Cerebellar nuclear complex (tissue), 1 donor: ENCODE data around the gene RYR2.

Experiments
- DNase-seq, 2 experiments: peaks; one replicate each; lab custom pipeline; 2025; lab: John Stamatoyannopoulos, UW

The RYR2 gene

GRCh38 chr1:237737448-237737847 lies 695.5 kb downstream of the RYR2 start:
- DNase-seq = no peak

- no peak for DNase-seq
Measured at GRCh38 chr1:237737938-237738610, 696.1 kb downstream of the RYR2 start.

DNA sequence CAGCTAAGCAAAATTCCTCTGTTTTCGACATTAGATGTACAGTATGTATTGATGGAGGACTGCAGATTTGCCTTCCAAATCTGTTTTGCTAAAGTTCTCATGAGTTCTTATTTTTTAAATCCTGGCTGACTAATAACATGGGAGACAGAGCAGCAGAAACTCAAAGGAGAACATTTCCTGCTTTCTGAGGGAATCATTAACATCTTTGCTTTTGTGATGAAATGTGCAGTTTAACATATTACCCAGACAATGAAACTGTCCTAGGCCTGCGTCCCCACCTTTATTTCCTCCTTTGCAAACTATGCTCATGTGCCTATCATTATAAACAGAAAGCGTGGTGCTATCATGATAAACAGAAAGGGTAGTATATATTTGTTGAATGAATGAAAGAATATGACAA lies 698.9 kb downstream of the RYR2 start:
- DNase-seq = no peak

DNA sequence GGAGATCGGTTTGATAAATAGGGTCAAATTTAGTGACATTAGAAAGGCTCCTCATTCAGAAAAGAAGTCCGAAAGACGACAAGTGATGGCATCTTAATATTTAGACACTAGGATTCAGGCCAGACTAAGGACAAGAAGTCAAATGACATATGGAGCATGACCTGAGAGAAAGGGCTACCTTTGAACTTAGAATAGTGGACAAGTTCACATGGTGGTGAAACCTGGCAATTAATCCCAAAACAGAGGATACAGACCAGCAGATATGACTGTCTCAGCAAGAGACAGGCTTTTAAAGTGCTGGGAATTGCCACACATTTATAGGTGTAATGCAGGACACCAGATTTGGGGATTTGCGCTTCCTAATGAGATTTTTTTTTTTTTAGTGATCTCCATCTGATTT lies 703.6 kb downstream of the RYR2 start:
- DNase-seq = no peak

DNA sequence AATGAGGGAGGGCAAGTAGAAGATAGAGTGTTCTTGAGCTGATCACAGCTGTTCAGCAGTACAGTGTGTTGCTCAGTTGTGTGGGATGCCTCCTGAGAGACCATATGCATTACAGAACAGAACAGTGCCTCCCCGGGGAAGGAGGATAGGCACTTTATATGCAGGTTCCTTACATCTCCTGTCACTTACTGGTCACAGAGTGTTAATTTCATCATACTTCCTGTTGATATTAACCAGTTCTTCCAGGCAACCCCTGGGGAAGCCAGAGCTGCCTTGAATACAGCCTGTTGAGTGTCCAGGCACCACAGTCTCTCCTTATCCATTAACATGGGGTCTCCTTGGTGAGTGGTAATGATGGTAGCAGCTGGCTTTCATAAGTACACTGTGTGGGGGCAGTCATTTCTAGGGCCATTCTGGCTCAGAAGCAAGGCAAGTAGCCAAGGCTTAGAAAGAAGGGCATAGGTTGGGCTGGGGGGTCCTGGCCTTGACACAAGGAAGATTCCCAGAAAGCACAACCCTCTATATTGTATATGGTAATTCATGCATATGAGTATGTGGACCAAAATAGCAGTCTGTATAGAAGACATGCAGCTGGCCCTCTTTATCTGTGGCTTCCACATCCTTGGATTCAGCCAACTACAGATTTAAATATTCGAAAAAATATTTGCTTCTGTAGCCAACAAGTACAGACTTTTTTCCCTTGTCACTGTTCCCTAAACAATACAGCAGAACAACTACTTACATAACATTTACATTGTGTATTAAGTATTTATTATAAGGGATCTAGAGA lies 706.4 kb downstream of the RYR2 start:
- no peak for DNase-seq

- DNase-seq = no peak
Measured at GRCh38 chr1:237749122-237749521, 707.1 kb downstream of the RYR2 start.

DNA sequence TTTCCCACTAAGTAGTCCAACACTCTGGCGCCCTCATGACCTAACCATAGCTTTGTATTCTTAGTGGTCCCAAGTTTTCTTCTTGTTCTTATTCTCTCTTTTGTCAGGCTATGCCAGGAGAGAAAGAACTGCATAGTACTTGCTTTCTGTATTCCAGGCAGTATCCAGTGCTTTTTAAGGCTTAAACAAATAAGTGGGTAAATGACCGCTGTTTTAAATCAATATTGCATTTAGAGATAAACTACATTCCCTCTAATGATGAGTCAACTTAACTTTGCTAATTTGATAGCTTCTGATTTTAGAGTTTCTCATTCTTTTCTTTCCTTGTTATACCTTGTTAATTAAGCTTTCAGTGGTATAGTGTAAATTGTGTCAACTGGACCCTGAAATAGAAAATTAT lies 709.1 kb downstream of the RYR2 start:
- DNase-seq = no peak

DNA sequence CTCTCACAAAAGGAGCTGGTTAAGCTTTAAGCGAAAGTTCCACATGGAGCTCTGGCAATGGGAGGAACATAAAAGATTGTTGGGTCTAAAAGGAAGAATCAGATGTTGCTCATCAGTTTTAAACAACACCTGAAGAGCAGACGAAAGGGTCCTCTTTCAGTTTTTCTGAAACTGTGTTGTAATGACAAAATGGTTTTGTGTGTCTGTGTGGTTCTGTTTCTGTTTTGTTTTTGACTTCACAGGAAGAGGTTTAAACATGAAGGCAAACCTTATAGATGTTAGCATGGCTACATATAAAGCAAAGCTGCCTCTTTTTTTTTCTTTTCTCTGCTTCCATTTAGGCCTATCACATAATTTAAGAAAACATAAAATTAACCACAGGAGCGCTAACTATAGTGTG lies 712.6 kb downstream of the RYR2 start:
- DNase-seq = no peak

DNA sequence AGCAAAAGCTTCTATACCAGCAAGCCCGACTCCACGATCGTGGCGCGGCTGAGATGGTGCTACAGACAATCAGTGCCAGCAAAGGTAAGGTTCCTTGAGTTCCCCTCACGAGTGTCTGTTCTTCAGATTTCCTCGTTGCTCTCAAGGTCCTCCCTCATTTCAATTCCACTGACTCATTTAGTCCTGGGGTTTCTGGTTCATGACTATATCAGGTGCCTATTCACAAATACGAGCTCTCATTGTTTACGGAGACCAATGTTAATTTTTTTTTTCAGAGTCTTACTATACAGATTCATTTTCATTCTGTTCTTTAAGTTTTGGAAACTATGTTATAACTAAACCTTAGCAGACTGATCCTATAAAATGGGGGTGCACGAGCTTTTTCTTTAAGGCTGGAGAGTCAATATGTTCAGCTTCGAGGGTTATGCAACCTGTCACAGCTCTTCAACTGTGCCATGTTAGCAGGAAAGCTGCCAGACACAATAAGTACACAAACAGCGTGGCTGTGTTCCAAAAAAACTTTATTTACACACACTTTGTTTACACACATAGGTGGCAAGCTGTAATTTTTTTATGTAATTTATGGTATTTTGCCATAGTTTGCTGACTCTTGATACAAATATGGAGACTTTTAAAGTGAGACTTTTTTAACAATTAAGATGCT lies 714.5 kb downstream of the RYR2 start:
- DNase-seq = no peak

GRCh38 chr1:237759377-237759776 lies 717.4 kb downstream of the RYR2 start:
- no peak for DNase-seq

DNA sequence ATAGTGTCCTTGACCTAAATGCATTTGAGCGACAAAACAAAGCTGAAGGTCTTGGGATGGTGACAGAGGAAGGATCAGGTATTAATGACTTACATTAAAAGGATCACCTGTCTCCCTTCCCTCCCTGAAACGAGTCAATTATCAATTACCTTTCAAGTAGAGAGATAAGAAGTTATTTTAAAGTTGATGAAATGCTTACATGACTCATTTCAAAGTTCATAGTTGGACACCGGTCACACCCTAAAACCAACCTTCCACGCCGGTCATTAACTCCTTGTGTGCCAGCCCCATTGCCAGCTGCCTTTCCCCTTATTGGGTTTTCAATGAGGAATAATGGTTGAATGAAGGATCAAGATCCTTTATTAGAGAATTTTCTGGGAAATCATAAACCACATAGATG lies 719.0 kb downstream of the RYR2 start:
- DNase-seq = no peak

DNA sequence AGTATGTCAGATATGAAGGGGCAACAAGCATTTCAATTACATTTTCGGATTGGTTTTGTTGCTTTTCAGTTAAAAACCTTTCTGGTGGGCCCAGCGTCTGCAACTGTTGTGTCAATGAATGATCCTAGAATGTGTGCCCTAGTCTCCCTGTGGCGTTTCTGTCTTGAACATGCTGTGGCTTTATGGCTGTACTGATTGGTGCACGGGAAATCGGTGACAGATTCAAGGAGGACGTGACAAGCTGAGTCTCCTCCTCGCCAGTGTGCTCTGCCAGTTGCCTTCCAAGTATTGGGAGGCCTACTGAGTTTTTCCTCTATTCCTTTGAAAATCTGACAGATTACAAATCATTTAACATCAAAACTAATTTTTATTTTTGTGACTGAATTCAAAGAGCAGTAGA lies 721.2 kb downstream of the RYR2 start:
- no peak for DNase-seq

DNA sequence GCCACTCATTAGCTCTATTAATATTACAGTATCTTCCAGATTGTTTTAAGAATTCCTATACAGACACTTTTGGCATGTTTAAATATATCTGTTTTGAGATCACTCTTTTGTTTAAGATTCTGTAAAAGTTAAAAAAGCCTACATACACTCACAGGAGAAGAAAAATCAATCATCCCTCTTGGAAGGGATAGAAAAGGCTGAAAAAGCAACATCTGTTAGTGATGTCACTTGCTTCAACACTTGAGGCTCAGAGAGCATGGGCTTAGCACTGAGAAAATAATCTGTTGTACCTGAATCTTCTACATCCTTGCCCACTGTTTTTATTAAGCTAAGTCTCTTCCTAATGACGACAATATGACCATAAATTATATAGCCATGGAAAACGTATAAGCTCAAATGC lies 721.8 kb downstream of the RYR2 start:
- no peak for DNase-seq

DNA sequence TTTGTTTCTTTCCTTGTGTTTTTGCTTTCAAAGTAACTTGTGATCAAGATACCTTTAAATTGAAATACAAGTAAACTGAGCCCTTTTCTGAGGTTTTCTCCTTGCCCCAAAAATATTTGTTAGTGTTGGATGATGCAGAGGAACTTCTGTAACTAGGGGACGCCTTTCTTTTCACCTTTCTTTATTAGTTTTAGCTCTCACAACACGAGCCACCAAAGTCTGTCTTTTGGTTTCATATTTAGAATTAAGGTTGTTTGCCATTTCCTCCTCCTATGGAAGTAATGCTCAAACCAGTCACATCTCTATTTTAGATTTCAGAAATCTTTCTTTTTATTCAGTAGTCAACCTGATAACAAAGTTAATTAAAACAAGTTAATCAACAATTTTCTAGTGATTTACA lies 727.9 kb downstream of the RYR2 start:
- DNase-seq = no peak

- DNase-seq = no peak
Measured at GRCh38 chr1:237772009-237772408, 730.0 kb downstream of the RYR2 start.

GRCh38 chr1:237774246-237774645 lies 732.3 kb downstream of the RYR2 start:
- DNase-seq = no peak

GRCh38 chr1:237779356-237779755 lies 737.4 kb downstream of the RYR2 start:
- no peak for DNase-seq

- DNase-seq = no peak
Measured at GRCh38 chr1:237786066-237786719, 744.2 kb downstream of the RYR2 start.

GRCh38 chr1:237788069-237788468 lies 746.1 kb downstream of the RYR2 start:
- DNase-seq = no peak

DNA sequence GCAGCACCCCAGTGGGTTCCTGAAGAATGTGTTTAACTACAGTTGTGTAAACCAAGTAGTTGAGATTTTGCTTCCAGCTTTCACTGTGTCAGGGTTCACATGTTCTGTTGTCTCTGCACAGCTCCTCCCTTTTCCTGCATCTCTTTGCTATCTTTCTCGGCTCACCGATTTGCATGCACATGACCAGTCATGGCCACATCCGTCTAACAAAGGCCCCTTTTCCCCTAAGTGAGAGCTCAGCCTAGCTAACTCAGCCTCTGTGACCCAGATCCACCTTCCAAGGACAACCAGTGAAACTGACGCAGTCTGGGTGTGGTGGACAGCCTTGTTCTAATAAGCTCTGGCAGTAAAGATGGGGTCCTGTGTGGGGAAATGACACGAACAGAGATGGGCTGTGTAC lies 747.6 kb downstream of the RYR2 start:
- no peak for DNase-seq

DNA sequence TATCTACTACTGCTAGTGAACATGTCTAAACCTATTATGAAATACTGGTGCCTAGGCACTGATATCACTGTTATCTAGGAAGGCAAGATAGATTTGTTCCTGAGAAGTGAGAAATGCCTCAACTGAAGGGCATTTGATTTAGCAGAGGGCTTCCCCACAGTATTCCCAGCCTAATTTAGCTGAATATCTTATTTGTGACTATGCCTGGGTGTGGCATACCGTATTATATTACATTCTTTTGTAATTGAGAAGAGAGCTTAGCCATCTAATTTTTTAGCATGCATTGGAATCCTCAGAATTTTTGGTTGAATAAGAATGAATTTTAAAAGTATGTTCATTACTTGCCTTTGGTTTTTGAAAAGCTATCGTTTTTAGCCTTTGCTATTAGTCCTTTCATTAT lies 749.6 kb downstream of the RYR2 start:
- no peak for DNase-seq

GRCh38 chr1:237792149-237792548 lies 750.2 kb downstream of the RYR2 start:
- DNase-seq = no peak

DNA sequence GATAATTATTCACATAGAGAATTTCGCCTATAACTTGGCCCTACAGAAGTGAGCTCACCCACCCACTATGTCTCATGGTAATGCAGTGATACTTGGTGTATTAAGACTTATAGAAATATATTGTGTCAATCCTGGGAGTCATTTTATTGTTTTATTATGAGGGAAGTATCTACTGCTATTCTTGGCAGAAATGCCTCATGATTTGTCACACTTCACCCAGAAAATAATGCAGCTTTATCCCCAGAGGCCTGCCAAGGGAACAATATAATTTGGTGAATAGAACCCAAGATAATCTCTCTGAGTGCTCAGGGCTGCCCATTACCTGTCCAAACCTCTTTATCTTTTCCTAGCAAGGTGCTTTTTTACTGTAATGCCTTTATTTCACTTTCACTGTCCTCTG lies 750.7 kb downstream of the RYR2 start:
- no peak for DNase-seq
